Right lobe of liver (tissue), 6 donors: ENCODE data around the gene KRT76. TPM values are rescaled to one million over a fixed set of nuclear protein-coding genes. Genes with fewer than 3 reads are reported as not detected.
A peak's percentile ranks its signal among the peaks of the same experiment; 100 is the strongest.

Experiments used
- ATAC-seq, 4 donors: fragments of 200-7000 bp; cut with Tn5 transposase; one replicate each; pipeline ENCODE4 v1.9.1; 2020; ENCODE audit warnings: mild to moderate bottlenecking in 4 of 4, moderate library complexity in 4 of 4
- DNase-seq, 3 donors: peaks; one replicate each; pipeline ENCODE4 v3.0.0-alpha.2; 2020
- H3K27ac ChIP-seq, 3 donors: fragments of 200-600 bp; one replicate each; pipeline ENCODE4 v1.8.0; 2022
- H3K27me3 ChIP-seq, 2 donors: fragments of 200-600 bp; one replicate each; pipeline ENCODE4 v1.8.0; 2022
- H3K36me3 ChIP-seq, 4 donors: fragments of 200-600 bp; sonication (generic) in 1 of 4; one replicate each; pipeline versions ENCODE4 v1.5.1 to v1.8.0; 2017 to 2022; ENCODE audit warnings: control low read depth in 1 of 4
- H3K4me1 ChIP-seq, 4 donors: fragments of 200-600 bp; sonication (generic) in 1 of 4; one replicate each; pipeline versions ENCODE4 v1.5.1 to v1.8.0; 2017 to 2022; ENCODE audit warnings: control low read depth in 1 of 4
- H3K4me3 ChIP-seq, 3 donors: fragments of 200-600 bp; one replicate each; pipeline ENCODE4 v1.8.0; 2022
- H3K9me3 ChIP-seq, 4 donors: fragments of 200-600 bp; sonication (generic) in 1 of 4; one replicate each; pipeline versions ENCODE4 v1.5.1 to v1.8.0; 2017 to 2022; ENCODE audit warnings: control low read depth in 1 of 4
- CTCF ChIP-seq, 4 donors: fragments of 200-600 bp in 3 of 4; fragments of 450-650 bp in 1 of 4; IDR thresholded peaks; one replicate each; pipeline versions ENCODE4 v1.5.1 to v1.8.0; 2016 to 2022; ENCODE audit warnings: antibody characterized with exemption in 4 of 4, mild to moderate bottlenecking in 2 of 4
- POLR2A ChIP-seq: fragments of 450-650 bp; IDR thresholded peaks from one replicate; pipeline ENCODE4 v1.6.1; 2017; ENCODE audit warnings: antibody characterized with exemption, mild to moderate bottlenecking
- WGBS: methylation state at CpG from one replicate; pipeline ENCODE4 v1.1.6; 2018; ENCODE audit warnings: low coverage, low lambda C conversion rate; ENCODE audit not compliant: insufficient coverage; ENCODE audit errors: missing lambda C conversion rate; 5-methylcytosine and 5-hydroxymethylcytosine counted together
- intact Hi-C, 2 donors: fragments of 100-400 bp; cut with DNase I; formaldehyde crosslinking; loops; one replicate each; pipeline versions ENCODE4 v1.11.2 to v1.14.1; 2022
- total RNA-seq, 6 experiments: library from RNA; depleted of rRNA in 2 of 6; stranded (reverse); fragments of >200 nt in 2 of 6; fragmentation: NEBNext Ultra II Directional in 3 of 6; extraction: Animal tissue kit (Norgen Biotek cat#: 25700) in 3 of 6; gene quantifications; one replicate each; pipeline versions ENCODE4 v1.1.0 to v1.2.4, GENCODE V29; 2016 to 2023
- donor health status: DM: no; HTN: yes; CAD: no.
- donor health status: DM: no; HTN: no; CAD: no.
- donor health status: DM: no; HTN: no; CAD: no.
- donor health status: DM: no; HTN: yes; CAD: no.
- donor health status: DM: no; HTN: yes; CAD: no.

The KRT76 gene
- total RNA-seq, 6 experiments from 2014 or later = not detected

GRCh38 chr12:52805000-52805399 lies 27.9 kb upstream of the KRT76 start:
- Histone ChIP-seq H3K27ac (no peak overlapping the region), H3K9me3 (no peaks in the 10 kb centered on the region), H3K36me3 (no peaks in the 10 kb centered on the region), H3K4me3 (no peak overlapping the region), H3K27me3 (no peaks in the 10 kb centered on the region), H3K4me1 (no peaks in the 10 kb centered on the region)
- TF ChIP-seq CTCF (IDR thresholded peaks at IDR 0.05) (no peak), POLR2A (no peak)
- intact Hi-C loops = no loop called here
- ATAC-seq = no peak
- DNase-seq = peak in 1 of 3 donors; percentile 6
- 33% methylated on average over 1 of the region's 1 CpG for WGBS

DNA sequence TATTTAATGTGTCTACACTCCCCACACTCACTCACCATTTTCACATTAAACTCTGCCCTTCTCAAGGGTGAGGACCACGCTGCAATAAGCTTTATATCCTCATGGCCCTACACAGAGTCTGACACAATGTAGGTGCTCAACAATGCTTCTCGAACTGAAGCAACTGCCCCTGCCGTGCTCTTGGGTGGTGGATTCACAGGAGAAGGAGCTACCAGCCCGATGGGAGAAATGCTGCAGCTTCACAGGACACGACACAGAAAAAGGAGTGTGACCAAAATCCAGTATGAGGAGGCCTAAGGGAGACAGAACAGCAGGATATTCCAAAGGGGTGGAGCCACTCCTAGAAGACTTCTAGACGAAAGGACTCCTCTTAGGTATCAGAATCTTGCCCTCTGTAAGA lies 25.3 kb upstream of the KRT76 start:
- H3K4me1 ChIP-seq = no peaks in the 10 kb centered on the region
- no peak overlapping the region for H3K27ac ChIP-seq
- H3K4me3 ChIP-seq = no peak overlapping the region
- DNase-seq = peak in 1 of 3 donors; percentile 4
- H3K36me3 ChIP-seq = no peaks in the 10 kb centered on the region
- no peaks in the 10 kb centered on the region for H3K27me3 ChIP-seq
- TF ChIP-seq CTCF (IDR thresholded peaks at IDR 0.05) (no peak), POLR2A (no peak)
- no peak for ATAC-seq
- intact Hi-C loops = no loop called here
- H3K9me3 ChIP-seq = no peaks in the 10 kb centered on the region
- WGBS = 37% methylated on average over 4 of the region's 6 CpGs

- no peaks in the 10 kb centered on the region for H3K4me1 ChIP-seq
- TF ChIP-seq POLR2A (no peak), CTCF (IDR thresholded peaks at IDR 0.05) (no peak)
- H3K36me3 ChIP-seq = no peaks in the 10 kb centered on the region
- no peaks in the 10 kb centered on the region for H3K9me3 ChIP-seq
- no peak overlapping the region for H3K27ac ChIP-seq
- no peaks in the 10 kb centered on the region for H3K27me3 ChIP-seq
- peak in 1 of 3 donors; percentile 23 for DNase-seq
- H3K4me3 ChIP-seq = no peak overlapping the region
- WGBS = 20% methylated on average over 2 of the region's 3 CpGs
- ATAC-seq = no peak
- intact Hi-C loops = no loop called here
Measured at GRCh38 chr12:52801773-52802172, 24.6 kb upstream of the KRT76 start.

- intact Hi-C loops = no loop called here
- no peaks in the 10 kb centered on the region for H3K27me3 ChIP-seq
- no peak overlapping the region for H3K27ac ChIP-seq
- DNase-seq (peak in 1 of 3 donors; percentile 6), ATAC-seq (no peak)
- no peaks in the 10 kb centered on the region for H3K36me3 ChIP-seq
- 67% methylated on average over 1 of the region's 1 CpG for WGBS
- H3K4me1 ChIP-seq = no peaks in the 10 kb centered on the region
- H3K4me3 ChIP-seq = no peak overlapping the region
- no peak for TF ChIP-seq CTCF (IDR thresholded peaks at IDR 0.05)
- no peaks in the 10 kb centered on the region for H3K9me3 ChIP-seq
Measured at GRCh38 chr12:52800259-52800917, 23.2 kb upstream of the KRT76 start.
